ENCODE results near the gene RPS6KA2.

GRCh38 chr6:166632731-166633130 is 5.7 kb upstream of the RPS6KA2 start:
- no peak for TF ChIP-seq CTCF (IDR thresholded peaks at IDR 0.05)
- no peak for TF ChIP-seq POLR2A (IDR thresholded peaks at IDR 0.05)
